M059J (cell line): Measurements from ENCODE around the gene NUDT4. TPM values are rescaled to one million over a fixed set of nuclear protein-coding genes. Genes with fewer than 3 reads are reported as not detected.

Source experiments
- DNase-seq: peaks from one replicate; pipeline ENCODE4 v3.0.0-alpha.2; 2012; ENCODE audit warnings: low read depth
- total RNA-seq: library from RNA; depleted of rRNA; stranded (reverse); fragments of >200 nt; shearing (Covaris generic); gene quantifications from 2 replicates; pipeline ENCODE4 v1.2.3, GENCODE V29; 2014; rRNA removed

The NUDT4 gene
- 48.4 and 48.5 TPM in 2 replicates for total RNA-seq

DNA sequence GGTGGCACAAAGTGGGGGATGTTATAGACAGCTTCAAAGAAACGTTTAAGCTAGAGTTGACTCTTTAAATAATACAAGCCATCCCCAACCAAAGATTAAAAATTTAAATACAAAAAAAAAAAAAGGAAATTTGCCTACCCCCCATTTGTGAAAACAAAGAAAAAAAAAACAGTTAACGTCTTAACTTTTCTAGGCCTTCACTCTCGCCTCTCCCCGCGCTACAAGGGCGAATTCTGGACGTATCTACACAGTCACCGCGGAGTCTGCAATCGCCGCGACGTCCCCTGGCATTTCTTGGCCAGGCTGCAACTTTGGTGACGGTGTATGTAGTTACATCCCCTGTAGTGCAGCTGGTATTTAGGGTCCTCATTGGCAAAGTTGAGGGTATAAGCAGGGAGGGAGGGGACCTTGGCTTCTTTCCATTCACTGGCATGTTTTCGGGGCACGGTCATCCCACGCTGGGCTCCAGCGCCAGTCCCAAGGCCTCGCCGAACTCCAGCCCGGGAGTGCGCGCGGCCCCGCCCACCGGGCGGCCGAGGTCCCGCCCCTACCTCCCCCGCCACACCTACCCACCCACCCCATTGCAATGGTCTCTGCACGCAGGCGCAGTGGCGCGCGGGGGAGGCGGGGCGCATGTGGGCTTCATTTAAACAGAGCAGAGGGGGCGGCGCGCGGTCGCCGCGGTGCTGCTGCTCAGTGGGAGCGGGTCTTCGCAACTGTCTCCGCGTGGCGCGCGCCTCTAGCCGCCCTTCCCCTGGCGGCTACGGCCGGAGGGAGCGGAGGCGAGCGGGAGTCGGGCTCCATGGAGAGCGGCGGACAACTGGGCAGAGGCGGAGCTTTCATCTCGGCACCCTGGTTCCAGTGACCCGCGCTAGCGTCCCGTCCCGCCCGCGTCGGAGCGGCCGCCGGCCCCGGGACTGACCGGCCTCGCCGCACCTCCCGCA is at the start of gene NUDT4:
Gene NUDT4 (plus strand): TSS at position 674 of the 944 bp plus-strand sequence. CDS start 398 bp downstream, outside the sequence.
- DNase-seq: peak; percentile 90

DNA sequence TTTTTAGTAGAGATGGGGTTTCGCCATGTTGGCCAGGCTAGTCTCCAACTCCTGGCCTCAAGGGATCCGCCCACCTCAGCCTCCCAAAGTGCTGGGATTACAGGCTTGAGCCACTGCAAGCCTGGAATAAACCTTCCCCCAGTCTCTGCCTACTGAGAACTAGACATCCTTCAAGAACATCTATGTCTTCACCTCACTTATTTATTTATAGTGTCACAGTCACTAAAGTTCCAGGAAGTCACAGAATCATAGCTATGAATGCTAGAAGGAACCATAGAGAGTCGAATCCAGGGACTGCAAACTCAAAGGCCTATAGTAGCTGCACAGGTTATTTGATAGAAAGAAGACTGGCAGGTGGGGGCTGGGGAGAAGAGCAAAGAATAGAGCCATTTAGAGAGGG is 44.7 kb upstream of the NUDT4 start:
- DNase-seq: no peak

DNA sequence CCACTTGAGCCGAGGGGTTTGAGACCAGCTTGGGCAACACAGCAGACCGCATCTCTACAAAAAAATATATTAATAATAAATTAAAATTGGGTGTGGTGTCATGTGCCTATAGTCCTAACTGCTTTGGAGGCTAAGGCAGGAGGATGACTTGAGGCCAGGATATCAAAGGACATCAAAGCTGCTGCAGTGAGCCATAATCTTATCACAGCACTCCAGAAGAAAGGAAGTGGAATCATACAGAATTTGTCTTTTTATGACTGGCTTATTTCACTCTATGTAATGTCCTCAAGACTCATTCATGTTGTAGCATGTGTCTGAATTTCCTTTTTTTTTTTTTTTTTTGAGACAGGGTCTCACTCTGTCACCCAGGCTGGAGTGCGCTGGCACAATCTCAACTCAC is 43.9 kb upstream of the NUDT4 start:
- no peak for DNase-seq

DNA sequence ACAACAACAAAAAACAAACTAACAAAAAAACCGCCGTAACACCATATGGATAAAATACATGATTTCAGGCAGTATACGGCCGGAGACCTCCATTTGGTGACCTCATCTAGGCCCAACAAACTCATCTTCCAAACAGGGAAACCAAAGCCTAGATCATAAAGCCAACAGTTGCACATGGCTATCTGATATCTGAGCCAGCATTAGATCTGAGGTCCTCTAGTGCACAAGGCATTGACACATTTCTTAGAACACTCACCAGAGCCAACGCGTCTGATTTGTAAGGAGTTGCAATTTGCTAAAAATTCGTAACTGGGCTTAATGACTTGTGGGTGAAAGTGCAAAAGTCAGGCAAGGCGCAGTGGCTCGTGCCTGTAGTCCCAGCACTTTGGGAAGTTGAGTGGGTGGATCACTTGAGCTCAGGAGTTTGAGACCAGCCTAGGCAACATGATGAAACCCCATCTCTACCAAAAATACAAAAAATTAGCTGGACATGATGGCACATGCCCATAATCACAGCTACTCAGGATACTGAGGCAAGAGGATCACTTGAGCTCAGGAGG is 42.0 kb upstream of the NUDT4 start:
- DNase-seq: no peak

DNA sequence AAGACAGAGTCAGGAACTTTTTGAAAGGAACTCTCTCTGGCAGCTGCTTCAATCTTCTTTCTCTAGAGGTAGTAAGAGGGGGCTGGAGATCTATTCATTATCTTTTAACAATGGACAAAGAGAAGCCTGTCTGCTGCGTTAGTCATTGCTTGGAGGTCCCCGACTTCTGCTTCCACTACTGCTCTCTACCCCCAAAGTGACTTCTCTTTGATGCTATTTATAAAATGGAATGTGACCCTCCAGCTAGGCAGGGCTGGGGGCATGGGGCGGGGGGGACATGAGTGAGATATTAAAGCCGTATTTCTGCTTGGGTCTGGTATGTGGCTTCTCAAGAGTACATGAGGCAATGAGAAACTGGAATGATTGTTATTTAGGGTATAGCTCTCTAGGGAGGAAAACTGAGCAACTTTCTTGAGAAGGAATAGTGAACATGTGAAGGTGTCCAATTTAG is 41.4 kb upstream of the NUDT4 start:
- peak; percentile 64 for DNase-seq

DNA sequence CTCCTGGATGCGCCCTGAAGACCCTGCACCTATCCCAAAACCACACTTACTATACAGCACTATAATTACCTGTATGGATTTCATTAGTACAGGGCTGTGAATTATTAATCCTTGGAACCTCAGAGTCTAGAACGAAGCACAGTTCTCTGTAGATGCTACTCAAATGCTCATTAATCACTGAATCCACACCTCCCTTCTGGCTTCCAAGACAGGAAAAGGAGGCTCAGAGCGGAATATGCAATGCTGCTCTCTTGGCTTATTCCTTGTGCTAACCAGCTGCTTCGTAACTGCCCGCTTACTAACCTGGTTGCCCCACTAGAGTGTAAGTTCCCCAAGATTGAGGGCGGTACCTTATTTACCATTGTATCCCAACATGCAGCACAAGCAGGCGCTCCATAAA is 39.1 kb upstream of the NUDT4 start:
- no peak for DNase-seq

DNA sequence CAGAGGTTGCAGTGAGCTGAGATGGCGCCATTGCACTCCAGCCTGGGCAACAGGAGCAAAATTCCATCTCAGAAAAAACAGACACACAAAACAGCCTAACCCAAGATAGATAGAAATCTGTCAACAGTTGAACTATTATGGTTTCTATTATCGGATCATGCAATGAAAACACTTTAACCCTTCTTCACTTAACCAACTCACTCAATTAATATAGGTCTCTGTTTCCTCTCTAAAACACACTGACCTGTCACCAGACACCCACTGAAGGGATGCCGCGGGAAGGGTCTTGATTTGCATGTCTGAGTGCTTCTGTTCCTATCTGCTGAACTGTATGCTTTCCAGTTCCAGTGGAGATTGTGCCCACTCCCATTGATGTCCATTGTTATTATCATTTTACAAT is 38.0 kb upstream of the NUDT4 start:
- no peak for DNase-seq

DNA sequence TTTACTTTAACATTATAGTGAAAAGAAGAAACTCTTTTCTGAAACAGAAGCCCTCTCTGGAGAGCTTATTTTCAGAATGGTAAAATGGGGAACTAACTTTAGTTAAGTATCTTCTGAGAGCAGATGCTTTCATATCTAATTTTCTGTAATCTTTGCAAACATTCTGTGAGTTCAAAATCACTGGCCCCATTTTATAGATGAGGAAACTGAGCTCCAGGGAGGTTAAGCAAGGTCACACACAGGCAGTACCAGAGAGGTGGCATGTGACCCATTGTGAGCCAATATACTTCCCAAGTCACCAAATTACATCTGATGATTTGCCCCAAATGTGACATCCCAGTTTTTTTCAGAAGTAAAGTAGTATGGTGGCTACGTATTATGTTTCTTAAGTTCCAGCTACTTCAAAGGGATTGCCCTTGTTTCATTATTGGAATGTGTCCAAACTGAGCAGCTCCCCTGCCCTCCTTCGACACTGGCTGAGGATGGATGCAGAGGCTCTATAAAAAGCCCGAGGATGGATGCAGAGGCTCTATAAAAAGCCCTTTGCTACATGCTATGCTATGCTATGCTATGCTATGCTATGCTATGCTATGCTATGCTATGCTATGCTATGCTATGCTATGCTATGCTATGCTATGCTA is 36.2 kb upstream of the NUDT4 start:
- no peak for DNase-seq

DNA sequence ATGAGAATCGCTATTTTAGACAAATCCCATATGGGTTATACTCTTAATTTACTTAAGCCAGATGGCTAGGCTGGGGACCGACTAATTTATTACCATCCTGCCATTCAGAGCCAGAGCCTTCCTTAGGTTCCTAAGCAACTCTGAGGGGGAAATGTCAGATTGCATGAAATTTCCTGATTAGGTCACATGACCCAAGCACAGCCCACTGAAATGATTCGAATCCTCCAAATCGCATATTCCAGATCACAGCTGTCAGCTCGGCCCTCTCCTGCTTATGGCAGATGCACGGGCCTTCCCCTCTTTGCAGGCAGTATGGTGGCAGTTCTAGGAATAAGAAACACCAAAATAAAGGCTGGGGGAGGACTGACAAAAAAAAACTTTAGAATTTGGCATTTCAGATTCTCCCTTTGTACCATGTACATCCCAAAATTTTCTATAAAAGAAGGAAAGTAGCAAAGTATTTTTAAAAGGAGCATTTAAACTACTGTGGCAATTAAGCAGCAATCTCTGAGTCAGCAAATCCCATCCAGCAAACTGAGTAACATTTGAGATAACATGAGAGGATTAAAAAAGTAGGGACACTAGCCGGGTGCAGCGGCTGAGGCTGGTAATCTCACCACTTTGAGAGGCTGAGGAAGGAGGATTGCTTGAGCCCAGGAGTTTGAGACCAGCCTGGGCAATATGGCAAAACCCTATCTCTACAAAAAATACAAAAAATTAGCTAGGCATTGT is 30.5 kb upstream of the NUDT4 start:
- no peak for DNase-seq

DNA sequence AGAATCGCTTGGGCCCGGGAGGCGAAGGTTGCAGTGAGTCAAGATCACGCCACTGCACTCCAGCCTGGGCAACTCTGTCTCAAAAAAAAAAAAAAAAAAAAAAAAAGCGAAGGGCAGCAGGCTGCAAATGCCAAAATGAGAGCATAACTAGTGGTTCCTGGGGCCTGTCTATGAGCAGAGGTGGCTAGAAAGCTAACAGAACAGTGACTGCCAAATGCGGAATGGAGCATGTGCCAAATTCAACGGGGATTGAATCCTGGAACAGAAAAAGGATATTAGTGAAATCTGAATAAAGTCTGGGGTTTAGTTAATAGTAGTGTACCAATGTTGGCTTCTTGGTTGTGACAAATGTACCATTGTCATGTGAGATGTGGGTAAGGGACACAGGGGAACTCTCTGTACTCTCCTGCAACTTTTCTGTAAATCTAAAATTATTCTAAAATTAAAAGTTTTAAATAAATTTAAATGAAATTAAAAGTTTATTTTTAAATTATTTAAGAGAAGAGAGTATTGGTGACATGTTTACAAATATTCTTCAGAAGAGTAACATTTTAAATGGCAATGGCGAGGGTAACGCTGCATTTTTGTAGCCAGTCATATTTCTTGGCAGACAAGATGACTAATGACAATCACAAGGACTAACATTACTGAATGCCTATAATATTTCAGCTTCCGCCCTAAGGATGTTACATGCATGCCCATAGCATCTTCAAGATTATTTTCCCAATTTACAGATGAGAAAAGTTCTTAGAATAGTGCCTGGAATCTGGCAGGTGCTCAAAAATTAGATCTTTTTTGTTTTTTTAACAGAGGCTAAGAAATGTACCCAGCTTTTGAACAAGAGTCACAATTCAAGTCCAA is 28.9 kb upstream of the NUDT4 start:
- DNase-seq: no peak

DNA sequence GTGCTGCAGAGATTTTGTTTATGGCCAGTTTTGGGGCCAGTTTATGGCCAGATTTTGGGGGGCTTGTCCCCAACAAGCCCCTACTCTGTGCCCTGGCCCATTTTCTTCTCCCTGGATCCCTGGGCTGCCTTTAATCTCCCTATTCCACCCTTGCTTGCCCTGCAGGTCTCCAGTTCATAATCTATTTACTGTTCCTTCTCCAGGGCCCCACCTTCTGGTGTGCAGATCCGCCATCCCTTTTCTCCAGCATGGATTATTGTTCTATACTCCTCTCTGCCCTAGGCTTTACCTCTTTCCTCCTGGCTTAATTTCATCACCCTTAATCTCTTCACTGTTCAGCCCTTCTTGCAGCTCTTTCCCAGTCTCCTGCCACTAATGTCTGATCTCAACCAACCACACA is 26.0 kb upstream of the NUDT4 start:
- no peak for DNase-seq

DNA sequence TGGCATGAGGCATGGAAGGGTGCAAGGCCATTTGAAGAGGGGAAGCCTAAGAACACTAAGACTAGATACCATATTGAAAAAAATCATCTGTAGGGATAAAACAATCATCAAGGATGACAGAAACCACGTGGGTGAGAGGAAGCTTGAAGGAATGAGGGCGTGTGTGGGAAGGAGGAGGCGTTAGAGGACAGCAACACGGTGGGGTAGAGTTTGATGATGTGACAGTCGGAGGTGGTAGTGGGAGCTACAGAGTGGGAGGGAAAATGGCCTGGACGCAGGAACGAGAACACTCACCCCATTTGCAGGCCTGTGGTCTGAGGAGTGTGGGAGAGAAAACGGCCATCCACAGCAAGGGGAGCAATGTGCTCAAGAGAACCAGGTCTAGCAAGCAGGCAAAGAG is 25.4 kb upstream of the NUDT4 start:
- DNase-seq: no peak

DNA sequence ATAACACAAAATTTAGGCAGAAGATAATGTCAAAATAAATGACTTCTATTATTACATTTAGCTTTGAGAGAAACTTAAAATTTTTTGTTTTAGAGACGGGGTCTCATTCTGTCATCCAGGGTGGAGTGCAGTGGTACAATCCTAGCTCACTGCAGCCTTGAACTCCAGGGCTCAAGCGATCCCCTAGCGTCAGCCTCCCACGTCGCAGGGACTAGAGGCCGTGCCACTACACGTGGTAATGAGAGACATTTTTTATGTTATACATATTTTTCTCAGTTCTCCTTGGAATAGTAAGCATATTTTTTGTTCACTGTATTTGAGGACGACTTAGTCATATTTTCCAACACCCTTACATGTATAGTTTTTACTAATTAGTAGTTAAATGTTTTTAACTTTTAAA is 21.5 kb upstream of the NUDT4 start:
- DNase-seq: no peak

DNA sequence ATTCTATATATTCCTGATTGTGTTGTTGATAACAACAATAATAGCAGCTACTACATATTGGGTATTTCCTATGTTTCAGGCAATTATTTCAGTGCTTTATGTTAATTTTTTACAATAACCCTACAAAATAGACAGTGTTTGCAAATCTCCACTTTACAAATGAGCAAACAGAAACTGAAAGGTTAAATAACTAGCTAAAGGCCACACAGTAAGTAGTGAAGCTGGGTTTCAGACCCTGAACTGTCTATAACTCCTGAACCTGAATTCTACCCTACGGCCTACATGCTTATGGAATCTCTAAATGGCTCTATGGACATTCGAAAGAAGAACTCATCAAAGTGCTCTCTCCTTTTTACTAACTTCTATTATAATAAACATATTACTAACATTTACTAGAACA is 19.7 kb upstream of the NUDT4 start:
- DNase-seq: no peak

DNA sequence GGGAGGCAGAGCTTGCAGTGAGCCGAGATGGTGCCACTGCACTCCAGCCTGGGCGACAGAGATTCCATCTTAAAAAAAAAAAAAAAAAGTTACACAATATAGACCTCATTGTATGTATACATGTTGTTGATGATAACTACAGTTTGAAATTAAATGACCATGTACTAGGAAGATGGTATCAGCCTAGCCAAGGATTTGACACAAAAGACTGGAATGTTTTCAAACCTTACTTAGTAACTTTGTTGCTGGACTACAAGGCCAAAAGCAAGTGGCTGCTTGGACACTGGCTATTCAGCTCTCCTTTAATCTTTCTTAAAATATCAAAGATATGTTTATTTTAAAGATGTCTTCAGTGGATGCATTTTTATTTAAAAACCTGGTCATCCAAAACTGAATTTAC is 18.9 kb upstream of the NUDT4 start:
- DNase-seq: no peak

DNA sequence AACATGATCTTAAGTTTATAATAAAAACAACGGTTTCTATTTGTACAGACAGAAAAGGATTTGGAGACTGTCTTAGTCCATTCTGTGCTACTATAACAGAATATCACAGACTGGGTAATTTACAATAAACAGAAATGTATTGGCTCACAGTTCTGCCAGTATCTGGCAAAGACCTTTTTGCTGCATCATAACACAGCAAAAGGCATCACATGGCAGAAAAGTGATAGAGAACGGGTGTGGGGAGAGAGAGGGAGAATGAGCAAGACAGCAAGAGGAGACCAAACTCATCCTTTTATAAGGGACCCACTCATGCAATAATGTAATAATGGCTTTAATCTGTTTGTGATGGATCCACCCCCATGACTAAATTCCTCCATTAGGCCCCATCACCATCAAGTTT is 17.0 kb upstream of the NUDT4 start:
- DNase-seq: no peak

DNA sequence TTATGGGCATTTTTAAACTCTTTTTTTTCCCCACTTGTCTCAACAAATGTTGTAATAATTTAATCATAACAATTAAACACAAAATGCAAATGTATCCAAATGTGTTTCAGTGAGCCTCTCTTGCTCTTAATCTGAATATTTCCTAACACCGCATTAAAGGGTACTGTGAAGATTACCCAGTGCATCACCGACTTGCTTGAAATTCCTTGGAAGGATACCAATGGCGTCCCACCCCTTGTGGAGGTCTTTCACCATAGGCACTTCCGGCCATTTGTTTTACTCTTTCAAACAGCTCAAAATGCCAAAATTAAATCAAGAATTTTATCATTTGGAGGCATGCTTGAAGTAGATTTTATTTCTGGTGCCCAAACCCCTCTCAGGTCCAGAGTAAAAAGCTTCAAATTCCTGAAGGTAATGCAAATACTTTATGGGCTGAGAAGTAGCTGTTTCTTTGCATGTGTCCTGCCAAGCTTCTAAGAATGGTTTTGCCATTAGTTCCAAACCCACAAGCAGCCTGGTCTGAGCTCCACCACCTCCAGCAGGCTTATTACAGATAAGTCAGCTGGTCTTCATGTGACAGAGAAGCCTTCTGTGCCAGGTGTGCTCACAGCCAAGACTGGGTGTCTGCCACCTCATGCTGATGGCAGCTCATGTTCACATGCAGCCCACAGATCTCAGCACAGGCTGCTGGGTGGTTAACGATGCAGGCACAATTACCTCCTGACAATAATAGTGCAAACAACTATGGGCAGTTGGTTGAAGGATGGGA is 16.4 kb upstream of the NUDT4 start:
- peak; percentile 66 for DNase-seq

DNA sequence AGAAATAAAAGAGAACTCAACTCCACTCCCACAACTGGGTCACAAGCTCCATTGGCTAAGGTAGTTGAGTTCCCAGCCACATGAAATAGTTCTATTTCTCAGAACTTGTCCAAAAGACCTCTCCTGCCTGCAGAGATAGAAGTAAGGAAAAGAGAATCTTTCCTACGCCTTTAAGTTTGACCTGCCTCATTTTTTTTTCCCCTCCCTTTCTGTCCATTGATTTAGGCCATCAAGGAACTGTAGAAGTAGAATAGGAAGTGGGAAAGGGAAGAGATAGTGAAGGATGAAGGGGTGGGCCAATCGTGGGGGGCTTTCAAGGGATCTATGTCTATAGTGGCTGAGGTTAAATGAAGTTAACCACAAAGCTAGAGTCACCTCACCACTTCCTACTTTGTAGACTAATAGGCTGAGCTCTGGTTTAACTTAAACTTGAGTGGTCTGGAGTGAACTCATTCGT is 13.9 kb upstream of the NUDT4 start:
- DNase-seq: no peak

DNA sequence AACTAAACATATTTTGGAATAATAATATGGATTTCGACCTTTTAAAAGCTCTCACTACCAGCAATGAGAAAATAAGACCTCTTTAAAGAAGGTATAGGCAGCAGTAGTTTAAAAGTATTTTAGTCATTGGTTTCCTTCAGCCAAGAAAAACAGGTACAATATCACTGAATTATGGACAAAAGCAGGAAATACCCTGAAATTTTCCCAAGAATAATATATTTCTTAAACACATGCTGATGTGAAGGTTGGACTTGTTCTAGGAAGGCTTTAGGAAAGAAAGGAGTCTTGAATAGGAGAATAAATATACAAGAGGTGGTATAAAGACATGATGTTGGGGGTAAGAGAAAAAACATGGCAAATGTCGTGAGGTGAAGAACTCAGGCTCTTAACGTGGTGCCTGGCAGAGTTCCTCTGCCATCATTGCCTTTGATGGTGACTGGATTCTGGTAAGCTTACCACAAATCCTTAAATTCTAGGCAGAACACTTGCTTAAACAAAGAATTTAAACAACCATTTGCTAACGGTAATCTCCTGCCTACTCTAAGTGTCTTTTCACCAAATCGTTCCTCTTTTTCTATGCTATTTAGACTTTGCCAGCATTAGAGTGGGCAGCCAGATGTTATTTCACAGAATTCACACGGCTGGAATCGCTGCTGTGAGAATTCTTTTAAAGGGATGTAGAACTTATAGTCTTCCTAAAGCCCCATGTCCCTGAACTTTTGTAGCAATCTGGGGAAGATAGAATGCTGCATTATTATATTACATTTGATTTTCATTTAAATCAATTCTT is 11.9 kb upstream of the NUDT4 start:
- DNase-seq: no peak
